HL-60/S4 treated with phorbol 12-myristate 13-acetate at 8.2 ng/mL for 4 days and 3 days (cell line): ENCODE data around the gene PAIP2.
"Not testable (repeated sequence)": the region's sequence is repeated elsewhere in the genome, so short reads cannot be mapped to it uniquely, and the experiment has no call there.

Experiments
- in situ Hi-C: fragments of 300-500 bp; cut with MboI; formaldehyde crosslinking; loops from 2 replicates; pipeline ENCODE4 v1.15.0; 2022; ENCODE audit warnings: low sequenced_read_pairs

Gene PAIP2, protein sequence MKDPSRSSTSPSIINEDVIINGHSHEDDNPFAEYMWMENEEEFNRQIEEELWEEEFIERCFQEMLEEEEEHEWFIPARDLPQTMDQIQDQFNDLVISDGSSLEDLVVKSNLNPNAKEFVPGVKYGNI

DNA sequence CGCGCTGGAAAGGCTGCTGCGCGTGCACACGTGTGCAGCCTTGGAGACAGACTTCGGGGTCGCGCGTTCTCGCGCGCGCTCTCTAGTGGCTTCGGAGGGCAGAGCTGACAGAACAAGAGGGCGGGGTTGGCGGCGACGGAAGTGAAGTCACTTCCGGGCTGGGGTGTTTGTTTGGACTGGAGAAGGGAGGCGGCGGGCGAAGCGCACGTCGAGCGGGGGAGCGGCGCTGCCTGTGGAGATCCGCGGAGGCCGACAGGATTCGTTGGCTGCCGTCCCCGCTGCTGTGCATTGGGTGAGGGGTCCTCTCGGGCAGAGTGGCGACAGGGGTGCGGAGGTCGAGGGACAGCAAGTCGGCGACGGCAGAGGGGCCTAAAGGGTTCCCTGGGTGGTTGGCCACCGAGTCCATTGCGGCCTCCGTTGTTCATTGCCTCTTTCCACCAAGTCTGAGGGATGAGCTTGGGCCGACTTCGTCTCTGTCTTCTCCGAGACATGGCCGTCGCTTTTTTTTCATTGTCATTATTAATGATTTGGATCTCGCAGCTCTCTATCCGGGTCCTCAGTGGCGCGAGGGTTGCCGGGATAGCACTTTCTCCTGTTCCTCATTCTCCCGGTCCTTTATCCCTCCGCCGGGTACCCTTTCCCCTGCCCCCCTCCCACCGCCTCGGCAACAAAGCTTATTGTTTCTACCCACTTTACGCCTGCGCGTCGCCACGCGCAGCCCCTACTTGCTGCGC, at the start of gene PAIP2:
Gene PAIP2 (plus strand): TSS at position 166 of the 734 bp plus-strand sequence. CDS start 21,931 bp downstream, outside the sequence.
- in situ Hi-C loops = no loop called here

DNA sequence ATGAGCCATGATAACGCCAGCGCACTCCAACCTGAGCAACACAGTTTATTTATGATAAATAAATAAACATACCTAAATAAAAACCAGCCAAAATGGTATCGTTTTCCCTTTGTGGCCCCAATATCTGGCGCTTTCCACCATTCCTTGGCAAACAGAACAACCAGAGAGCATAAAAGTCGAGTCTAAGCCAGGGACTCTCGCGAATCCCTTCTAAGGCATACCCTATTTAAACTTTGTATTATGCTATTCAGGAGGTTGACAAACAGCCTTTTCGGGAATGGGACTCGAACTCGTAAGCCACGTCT, 48.5 kb upstream of the PAIP2 start:
- in situ Hi-C loops = no loop called here

DNA sequence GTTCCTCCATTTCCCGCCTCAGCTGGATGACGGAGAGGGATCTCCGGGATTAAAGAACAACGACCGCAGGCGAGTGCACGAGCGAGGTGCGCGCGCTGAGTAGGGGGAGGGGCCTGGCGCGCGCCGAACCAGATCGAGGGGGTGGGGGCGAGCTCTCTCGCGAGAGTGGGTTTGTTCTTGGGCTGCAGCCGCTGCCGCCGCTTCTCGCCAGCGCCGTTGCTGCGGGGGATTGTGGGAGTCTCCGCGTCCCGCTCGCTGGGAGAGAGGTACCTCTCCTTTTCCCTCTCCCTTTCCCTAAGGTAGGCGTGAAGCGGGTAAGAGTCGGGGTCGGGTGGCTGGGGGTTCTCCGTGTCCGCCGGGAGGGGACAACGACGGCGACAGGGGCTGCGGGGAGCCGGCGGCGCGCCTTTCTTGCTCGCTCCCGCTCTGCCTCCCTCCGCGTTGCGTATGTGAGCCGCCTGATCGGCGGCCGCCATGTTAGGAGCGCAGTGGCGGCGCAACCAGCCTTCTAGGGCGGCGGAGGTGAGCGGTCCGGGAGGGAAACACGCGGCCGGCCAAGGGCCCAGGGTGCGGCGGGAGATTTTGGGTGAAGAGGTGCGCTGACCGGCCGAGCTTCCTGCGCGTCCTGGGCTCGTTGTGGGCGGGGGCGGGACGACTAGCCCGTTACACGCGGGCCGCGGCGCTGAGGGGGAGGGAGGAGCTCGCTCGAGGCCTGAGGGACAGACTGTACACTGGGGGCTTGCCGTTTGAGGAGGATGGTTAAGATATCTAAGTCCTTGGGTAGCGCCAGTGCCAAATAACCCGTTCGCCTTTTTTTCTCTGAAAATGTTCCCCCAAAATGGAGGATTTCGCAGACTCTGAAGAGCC, 47.9 kb upstream of the PAIP2 start, which contains the start of gene MATR3:
Gene MATR3 (plus strand): TSS at position 234 of the 867 bp plus-strand sequence. CDS start 13,676 bp downstream, outside the sequence.
- in situ Hi-C loops = no loop called here

DNA sequence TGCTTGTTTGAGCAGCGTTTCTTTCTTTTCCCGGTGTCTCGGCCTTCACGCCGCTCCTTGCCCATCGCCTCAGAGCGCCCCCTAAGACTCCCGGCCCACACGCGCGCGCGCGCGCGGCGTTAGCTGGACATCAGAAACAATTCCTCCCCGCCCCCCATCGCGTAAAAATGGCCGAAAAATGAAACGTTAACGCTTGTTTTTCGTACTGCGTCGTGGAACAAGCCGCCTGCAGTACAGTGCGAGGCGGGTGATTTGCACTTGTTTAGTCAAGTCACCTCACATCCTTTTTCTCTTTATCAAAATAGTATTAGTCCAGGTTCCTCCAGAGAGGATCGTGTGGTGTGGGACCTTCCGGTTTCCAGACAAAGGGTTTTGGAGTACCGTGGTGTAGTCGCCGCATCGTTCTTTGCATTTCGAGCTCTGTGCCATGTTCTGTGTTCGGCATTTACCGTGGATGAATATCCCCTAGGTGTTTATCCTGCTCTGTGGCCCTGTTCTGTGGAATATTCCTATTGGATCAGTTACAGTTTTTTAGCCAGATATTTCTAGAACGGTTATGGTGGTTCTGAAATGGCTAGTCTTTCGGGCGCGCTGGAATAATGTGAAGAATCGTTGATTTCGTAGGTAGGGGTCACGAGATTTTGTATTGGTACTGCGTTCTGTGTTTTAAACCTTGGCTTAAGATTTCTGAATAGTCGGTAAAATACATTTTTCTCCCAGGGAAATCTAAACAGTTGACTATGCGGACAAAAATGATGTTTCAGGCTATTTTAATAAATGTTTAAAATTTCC, 47.1 kb upstream of the PAIP2 start:
- in situ Hi-C loops = no loop called here

DNA sequence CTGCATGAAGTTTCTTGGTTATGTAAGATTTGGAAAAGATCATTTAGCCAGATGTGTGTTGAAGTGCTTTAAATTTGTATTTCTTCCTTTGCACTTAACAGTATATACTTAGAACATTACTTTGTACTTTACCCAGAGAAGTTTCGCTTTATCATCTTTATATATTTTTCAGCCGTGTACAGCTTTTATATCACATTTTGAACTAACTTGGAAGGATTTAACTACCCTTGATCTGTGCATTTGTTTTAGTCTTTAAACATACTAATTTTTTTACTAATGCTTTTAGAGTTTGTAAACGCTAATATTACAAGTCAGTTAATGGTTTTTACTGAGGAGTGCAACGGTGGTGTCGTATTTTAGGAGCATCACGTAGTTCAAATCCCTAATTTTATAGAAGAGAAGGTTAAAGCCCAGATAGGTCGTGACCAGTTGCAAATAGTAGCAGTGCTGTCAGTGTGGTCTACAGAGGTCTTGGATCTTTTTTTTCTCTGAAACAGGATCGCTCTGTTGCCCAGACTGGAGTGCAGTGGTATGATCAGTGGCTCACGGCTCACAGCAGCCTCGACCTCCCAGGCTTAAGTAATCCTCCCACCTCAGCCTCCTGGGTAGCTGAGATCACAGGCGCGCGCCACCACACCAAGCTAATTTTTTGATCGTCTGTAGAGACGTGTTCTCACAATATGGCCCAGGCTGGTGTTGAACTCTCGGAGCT, 46.2 kb upstream of the PAIP2 start:
- in situ Hi-C loops = no loop called here

DNA sequence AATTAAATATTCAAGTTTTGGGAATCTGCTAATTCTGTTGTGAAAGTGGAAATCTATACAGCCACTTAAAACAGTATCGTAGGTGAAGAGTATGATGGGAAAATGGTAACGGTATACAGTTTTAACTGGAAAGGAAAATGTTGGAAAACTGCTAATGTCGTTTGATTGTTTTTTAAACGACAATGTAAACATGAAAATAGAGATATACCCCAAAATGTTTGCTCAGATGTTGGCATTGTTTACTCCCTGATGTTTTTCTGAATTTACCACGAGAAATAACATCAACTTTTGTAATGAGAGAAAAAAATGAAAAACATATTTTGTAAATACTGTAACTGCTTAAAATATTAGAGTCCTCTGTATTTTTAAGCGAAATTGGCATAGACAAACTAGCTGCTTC, 45.5 kb upstream of the PAIP2 start:
- in situ Hi-C loops = no loop called here

DNA sequence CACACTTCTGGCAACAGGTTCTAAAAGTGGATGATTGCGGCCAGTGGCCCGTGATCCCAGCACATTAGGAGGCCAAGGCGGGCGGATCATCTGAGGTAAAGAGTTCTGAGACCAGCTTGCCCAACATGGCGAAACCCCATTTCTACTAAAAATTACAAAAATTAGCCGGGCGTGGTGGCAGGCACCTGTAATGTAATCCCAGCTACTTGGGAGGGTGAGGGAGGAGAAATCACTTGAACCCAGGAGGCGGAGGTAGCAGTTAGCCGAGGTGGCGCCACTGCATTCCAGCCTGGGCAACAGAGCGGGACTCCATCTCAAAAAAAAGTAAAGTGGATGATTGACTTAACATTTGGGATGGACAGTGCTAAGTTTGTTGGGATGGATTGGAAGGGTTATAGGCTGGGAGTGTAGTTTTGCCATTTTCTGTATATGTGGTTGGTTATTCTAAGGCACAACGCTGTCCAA, 44.8 kb upstream of the PAIP2 start:
- in situ Hi-C loops = no loop called here

DNA sequence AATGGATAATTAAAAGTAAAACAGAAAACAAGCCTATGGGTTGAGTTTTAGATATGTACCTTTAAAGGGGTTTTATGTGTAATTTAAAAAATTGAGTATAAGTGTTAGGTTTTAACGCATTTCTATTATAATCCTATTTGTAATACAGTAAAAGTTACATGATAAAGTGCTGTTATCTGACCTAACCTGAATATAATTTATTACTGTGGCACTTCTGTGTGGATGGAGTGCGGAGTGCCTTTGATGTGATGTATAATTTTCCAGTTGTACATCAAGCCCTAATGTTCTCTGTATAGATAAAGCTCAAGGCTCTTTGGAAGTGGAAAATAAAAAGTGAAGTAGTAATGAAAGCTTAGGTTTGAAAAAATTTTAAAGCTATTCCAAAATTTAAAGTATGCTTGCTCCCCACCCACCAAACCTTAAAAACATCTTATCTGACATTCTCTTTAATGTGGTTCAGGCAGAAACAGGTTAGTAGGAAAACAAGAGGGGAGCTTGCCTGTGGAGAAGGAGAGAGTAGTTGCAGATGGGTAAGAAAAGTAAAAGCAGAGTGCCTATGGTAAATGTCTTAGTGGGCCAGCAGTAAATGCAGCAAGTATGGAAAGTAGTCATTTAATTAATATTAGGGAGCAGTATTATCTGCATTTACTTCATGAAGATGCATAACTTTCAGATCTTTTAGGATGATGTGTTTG, 44.1 kb upstream of the PAIP2 start:
- in situ Hi-C loops = no loop called here

DNA sequence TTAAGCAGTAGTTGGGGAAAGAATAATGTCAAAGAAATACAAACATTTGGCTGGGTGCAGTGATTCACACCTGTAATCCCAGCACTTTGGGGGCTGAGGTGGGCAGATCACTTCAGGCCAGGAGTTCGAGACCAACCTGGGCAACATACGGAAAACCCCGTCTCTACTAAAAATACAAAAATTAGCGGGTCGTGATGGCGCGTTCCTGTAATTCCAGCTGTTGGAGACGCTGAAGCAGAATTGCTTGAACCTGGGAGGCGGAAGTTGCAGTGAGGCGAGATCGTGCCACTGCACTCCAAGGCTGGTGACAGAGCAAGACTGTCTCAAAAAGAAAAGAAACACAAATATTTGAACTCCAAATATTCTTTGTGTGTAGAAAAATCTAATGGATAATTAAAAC, 43.4 kb upstream of the PAIP2 start:
- in situ Hi-C loops = no loop called here

DNA sequence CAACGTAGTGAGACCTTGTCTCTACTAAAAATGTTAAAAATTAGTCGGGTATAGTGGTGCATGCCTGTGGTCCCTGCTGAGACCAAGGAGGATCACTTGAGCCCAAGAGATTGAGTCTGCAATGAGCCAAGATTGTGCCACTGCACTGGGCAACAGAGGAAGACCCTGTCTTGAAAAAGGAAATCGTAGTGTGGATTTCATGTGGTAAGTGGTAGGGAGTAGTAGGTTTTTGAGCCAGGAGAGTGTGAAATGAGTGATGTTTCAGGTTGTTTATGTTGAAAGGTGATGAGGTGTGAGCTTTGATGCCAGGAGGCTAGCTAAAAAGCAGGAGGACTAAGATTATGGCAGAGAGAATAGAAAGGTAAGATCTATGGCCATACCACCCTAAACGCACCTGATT, 42.2 kb upstream of the PAIP2 start:
- in situ Hi-C loops = no loop called here

DNA sequence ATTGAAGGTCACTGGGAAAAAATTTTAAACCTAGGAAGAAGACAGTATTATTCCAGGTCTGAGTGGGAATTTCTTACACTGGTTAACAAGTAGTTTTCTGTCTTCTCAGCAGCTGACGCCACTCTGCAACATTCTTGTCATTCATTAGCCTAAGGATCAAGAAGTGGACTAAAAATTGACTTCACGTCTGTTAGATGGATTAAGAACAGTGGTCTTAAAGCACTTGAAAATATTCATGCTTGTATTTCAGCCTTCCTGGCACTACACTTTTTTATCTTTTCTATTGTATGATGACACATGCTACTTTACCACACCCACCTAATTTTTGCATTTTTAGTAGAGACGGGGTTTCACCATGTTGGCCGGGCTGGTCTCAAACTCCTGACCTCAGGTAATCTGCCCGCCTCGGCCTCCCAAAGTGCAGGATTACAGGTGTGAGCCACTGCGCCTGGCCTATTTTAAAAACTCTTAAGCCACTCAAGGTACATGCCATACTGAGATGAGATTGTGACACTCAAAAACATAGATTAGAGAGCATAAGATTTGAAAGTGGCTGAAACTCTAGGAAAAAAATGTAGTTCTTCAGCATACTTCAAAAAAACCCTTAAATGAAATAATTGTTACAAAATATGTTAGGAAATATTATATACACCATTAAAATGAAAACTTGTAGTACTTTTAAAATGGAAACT, 39.7 kb upstream of the PAIP2 start:
- in situ Hi-C loops = no loop called here

DNA sequence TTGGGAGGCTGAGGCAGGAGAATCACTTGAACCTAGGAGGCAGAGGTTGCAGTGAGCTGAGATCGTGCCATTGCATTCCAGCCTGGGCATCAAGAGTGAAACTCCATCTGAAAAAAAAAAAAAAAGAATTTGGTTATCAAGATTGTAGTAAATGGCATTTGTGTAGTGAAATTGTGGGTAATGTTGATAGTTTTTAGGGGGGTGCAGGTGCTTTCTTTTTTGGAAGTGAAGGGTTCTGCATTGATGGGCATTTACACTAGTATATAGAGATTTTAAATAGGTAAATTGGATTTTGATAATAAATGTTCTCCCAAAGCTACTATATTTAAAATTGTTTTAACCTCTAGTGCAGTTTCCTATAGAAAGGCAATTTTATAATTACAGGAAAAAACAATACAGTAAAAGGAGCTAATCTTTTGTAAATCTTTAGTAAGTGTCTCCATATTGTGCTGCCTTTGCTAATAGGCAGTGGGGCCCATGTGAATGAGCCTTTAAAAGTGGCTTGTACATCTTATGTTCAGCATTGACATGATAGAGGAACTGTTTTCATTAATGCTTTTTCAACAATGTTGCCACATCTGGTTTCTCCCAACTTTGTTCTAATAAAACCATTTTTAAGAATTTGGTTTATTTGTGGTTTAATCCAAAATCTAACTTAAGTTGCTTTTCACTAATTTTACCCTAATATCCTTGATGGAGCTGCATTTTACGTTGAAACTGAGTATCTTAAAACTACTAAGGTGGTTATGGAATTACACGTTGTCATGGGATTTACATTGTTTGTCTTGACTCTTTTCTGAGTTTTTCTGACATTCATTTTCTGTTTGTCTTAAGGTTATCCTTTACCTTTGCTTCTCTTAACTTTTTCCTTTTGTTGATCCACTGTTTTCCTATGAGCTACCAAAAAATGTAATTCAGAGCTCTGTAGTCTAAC, 37.0 kb upstream of the PAIP2 start:
- in situ Hi-C loops = no loop called here

DNA sequence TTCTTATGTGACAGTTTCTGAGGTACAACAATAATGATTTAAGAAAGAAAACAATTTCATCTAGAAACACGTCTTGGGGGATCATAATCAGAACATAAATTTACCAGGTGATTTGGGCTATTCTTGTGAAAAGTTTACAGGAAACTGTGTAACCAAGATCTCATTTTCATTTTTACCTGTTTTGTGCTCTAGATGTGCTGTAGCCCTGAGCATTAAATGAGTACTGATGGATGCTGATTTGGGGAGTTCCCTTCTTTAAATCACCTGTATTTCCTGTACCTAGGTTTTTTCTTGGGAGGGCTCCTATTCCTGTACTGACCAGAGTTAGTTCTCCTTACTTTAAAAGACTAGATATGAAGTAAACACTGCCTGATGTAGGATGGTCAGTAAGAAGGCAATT, 35.5 kb upstream of the PAIP2 start:
- in situ Hi-C loops = no loop called here

DNA sequence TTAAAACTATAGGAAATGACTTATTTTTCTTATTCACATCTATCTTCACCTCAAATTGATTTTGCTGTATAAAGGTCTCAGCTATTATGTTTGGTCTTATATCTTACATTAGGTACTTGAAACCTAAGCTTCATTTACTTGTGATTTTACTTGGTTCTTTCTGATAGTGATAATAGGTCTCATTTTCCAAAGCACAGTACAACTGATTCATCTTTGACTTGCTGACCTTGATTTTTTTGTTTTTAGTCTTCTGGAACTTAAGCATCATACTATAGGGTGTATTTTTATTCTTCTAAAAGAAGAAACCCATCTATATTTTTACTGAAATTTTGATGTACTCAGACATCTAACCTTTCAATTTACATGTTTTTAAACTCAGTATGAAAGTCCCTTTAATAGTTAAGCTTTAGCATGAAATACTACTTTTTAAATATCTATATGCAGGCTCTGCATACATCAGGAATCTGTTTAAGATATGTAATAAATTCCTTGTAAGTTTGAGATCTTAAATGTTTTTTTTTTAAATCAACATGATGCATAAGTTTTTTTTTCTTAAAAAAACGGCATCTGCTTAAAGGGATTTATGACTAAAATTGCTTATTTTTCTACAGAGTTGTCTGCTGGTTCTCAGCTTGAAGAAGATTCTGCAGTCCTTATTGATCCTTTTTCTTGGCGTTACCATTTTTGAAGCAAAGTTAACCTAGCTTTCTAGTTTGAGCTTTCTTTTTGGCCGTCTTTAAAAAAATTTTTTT, 34.9 kb upstream of the PAIP2 start:
- in situ Hi-C loops = no loop called here

DNA sequence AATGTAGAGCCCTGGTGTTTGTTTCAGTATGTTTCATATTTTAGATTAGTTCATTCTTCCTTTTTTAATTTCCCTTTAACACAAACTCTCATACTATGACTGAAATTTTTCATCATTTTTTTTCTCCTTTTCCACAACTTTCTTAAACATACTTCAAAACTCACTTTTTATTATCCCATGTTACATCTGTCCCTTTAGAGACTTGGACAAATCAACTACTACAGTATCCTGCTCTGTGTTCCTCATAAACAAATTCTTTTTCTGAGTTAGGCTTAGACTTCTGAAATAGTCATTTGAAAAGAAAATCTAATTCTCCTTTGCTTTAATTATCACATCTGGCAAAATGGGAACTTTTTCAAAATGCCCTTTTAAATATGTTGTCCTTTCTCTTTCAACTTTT, 32.9 kb upstream of the PAIP2 start:
- in situ Hi-C loops = no loop called here

DNA sequence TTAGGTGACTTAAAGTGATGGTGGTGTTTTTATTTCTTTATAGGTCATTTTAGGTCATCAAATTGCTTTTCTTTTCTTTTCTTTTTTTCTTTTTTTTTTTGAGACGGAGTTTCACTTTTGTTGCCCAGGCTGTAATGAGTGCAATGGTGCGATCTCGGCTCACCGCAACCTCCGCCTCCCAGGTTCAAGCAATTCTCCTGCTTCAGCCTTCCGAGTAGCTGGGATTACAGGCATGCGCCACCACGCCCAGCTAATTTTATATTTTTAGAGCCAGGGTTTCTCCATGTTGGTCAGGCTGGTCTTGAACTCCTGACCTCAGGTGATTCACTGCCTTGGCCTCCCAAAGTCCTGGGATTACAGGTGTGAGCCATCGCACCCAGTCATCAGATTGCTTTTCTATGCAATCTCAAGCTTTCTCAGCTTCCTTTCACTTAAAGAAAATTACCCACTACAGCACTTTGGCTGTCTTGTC, 30.9 kb upstream of the PAIP2 start:
- in situ Hi-C loops = not testable (repeated sequence)

DNA sequence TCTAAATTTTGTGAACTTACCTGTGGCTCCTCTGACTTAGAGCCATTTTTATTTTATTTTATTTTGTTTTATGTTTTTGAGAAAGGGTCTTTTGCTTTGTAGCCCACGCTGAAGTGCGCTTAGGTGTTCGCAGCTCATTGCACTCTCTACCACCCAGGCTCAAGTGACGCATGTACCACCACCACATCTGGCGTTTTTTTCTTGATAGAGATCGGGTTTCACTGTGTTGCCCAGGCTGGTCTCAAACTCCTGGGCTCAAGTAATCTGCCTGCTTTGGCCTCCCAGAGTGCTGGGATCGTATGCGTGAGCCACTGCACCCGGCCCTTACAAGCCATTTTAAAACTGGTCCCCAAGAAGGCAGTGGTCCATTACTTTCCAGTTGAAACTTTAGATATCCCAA, 29.6 kb upstream of the PAIP2 start:
- in situ Hi-C loops = no loop called here
